HEK293 (cell line): ENCODE data around the gene PMP22.

Experiments used
- KLF10 ChIP-seq: fragments of 450-650 bp; IDR thresholded peaks from 2 replicates; pipeline ENCODE4 v1.5.1; 2018; ENCODE audit warnings: missing biosample characterization, mild to moderate bottlenecking, missing genetic modification characterization
- ZBTB7A ChIP-seq: fragments of 450-650 bp; formaldehyde crosslinking; IDR thresholded peaks from 2 replicates; pipeline ENCODE4 v1.5.1; 2016; ENCODE audit warnings: low read depth, missing biosample characterization, missing genetic modification characterization
- ZNF302 ChIP-seq: fragments of 450-650 bp; formaldehyde crosslinking; IDR thresholded peaks from 2 replicates; pipeline ENCODE4 v1.5.1; 2016; ENCODE audit warnings: missing biosample characterization, missing genetic modification characterization, low read depth
- ZNF558 ChIP-seq: fragments of 450-650 bp; formaldehyde crosslinking; IDR thresholded peaks from 2 replicates; pipeline ENCODE4 v1.5.1; 2016; ENCODE audit warnings: missing biosample characterization, missing genetic modification characterization
- ZNF629 ChIP-seq: fragments of 450-650 bp; formaldehyde crosslinking; IDR thresholded peaks from 2 replicates; pipeline ENCODE4 v1.5.1; 2017; ENCODE audit warnings: missing biosample characterization, missing genetic modification characterization
- TF ChIP-seq, protein P1 (sequence below): fragments of 450-650 bp; formaldehyde crosslinking; IDR thresholded peaks from 2 replicates; pipeline ENCODE4 v1.5.1; 2016; ENCODE audit warnings: missing biosample characterization, missing genetic modification characterization
- TF ChIP-seq, protein P2 (sequence below): fragments of 450-650 bp; formaldehyde crosslinking; conservative IDR thresholded peaks from 2 replicates; pipeline ENCODE4 v1.5.1; 2016; ENCODE audit warnings: low read depth, missing biosample characterization, missing genetic modification characterization
- TF ChIP-seq, protein P3 (sequence below): fragments of 450-650 bp; formaldehyde crosslinking; optimal IDR thresholded peaks from 2 replicates; pipeline ENCODE3; 2016; ENCODE audit warnings: missing biosample characterization, mild to moderate bottlenecking, missing genetic modification characterization
- TF ChIP-seq, protein P4 (sequence below): fragments of 450-650 bp; IDR thresholded peaks from 2 replicates; pipeline ENCODE4 v1.5.1; 2018; ENCODE audit warnings: missing biosample characterization, mild to moderate bottlenecking, missing genetic modification characterization
- TF ChIP-seq, protein P5 (sequence below): fragments of 450-650 bp; formaldehyde crosslinking; IDR thresholded peaks from 2 replicates; pipeline ENCODE4 v1.5.1; 2016; ENCODE audit warnings: missing biosample characterization, missing genetic modification characterization

DNA sequence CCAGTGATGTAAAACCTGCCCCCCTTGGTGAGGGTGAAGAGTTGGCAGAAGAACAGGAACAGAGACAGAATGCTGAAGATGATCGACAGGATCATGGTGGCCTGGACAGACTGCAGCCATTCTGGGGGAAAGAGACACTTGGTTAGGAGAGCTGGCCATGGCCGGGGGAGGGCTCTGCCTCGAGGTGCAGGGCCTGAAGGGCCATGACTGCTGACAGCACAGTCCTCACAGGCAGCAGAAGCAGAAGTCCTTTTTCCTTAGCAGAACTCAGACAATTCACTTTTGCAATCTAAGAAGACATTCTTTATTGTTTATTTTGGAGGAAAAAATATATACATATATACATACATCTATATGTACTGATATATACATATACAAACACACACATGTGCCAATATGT lies 25.6 kb downstream of the PMP22 start:
- TF ChIP-seq, protein P1, sequence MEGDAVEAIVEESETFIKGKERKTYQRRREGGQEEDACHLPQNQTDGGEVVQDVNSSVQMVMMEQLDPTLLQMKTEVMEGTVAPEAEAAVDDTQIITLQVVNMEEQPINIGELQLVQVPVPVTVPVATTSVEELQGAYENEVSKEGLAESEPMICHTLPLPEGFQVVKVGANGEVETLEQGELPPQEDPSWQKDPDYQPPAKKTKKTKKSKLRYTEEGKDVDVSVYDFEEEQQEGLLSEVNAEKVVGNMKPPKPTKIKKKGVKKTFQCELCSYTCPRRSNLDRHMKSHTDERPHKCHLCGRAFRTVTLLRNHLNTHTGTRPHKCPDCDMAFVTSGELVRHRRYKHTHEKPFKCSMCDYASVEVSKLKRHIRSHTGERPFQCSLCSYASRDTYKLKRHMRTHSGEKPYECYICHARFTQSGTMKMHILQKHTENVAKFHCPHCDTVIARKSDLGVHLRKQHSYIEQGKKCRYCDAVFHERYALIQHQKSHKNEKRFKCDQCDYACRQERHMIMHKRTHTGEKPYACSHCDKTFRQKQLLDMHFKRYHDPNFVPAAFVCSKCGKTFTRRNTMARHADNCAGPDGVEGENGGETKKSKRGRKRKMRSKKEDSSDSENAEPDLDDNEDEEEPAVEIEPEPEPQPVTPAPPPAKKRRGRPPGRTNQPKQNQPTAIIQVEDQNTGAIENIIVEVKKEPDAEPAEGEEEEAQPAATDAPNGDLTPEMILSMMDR (tag by site-specific recombination), result no peak
- TF ChIP-seq ZNF302 (tag by site-specific recombination), result no peak
- no peak for TF ChIP-seq ZNF629 (tag by site-specific recombination)
- TF ChIP-seq, protein P2, sequence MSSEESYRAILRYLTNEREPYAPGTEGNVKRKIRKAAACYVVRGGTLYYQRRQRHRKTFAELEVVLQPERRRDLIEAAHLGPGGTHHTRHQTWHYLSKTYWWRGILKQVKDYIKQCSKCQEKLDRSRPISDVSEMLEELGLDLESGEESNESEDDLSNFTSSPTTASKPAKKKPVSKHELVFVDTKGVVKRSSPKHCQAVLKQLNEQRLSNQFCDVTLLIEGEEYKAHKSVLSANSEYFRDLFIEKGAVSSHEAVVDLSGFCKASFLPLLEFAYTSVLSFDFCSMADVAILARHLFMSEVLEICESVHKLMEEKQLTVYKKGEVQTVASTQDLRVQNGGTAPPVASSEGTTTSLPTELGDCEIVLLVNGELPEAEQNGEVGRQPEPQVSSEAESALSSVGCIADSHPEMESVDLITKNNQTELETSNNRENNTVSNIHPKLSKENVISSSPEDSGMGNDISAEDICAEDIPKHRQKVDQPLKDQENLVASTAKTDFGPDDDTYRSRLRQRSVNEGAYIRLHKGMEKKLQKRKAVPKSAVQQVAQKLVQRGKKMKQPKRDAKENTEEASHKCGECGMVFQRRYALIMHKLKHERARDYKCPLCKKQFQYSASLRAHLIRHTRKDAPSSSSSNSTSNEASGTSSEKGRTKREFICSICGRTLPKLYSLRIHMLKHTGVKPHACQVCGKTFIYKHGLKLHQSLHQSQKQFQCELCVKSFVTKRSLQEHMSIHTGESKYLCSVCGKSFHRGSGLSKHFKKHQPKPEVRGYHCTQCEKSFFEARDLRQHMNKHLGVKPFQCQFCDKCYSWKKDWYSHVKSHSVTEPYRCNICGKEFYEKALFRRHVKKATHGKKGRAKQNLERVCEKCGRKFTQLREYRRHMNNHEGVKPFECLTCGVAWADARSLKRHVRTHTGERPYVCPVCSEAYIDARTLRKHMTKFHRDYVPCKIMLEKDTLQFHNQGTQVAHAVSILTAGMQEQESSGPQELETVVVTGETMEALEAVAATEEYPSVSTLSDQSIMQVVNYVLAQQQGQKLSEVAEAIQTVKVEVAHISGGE (tag by site-specific recombination), result no peak
- no peak for TF ChIP-seq ZBTB7A
- TF ChIP-seq KLF10 (tag by site-specific recombination), result no peak
- TF ChIP-seq ZNF558 (tag by site-specific recombination), result no peak
- TF ChIP-seq, protein P3, sequence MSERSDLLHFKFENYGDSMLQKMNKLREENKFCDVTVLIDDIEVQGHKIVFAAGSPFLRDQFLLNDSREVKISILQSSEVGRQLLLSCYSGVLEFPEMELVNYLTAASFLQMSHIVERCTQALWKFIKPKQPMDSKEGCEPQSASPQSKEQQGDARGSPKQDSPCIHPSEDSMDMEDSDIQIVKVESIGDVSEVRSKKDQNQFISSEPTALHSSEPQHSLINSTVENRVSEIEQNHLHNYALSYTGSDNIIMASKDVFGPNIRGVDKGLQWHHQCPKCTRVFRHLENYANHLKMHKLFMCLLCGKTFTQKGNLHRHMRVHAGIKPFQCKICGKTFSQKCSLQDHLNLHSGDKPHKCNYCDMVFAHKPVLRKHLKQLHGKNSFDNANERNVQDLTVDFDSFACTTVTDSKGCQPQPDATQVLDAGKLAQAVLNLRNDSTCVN (tag by site-specific recombination), result no peak
- TF ChIP-seq, protein P4, sequence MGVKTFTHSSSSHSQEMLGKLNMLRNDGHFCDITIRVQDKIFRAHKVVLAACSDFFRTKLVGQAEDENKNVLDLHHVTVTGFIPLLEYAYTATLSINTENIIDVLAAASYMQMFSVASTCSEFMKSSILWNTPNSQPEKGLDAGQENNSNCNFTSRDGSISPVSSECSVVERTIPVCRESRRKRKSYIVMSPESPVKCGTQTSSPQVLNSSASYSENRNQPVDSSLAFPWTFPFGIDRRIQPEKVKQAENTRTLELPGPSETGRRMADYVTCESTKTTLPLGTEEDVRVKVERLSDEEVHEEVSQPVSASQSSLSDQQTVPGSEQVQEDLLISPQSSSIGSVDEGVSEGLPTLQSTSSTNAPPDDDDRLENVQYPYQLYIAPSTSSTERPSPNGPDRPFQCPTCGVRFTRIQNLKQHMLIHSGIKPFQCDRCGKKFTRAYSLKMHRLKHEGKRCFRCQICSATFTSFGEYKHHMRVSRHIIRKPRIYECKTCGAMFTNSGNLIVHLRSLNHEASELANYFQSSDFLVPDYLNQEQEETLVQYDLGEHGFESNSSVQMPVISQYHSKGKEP (tag by site-specific recombination), result no peak
- TF ChIP-seq, protein P5, sequence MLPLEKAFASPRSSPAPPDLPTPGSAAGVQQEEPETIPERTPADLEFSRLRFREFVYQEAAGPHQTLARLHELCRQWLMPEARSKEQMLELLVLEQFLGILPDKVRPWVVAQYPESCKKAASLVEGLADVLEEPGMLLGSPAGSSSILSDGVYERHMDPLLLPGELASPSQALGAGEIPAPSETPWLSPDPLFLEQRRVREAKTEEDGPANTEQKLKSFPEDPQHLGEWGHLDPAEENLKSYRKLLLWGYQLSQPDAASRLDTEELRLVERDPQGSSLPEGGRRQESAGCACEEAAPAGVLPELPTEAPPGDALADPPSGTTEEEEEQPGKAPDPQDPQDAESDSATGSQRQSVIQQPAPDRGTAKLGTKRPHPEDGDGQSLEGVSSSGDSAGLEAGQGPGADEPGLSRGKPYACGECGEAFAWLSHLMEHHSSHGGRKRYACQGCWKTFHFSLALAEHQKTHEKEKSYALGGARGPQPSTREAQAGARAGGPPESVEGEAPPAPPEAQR, result no peak
